NCI-H2107 treated with DMSO at 0.1 percent for 48 hours (cell line): ENCODE results near the gene PPM1B.
"Not testable (repeated sequence)": the region's sequence is repeated elsewhere in the genome, so short reads cannot be mapped to it uniquely, and the experiment has no call there.

ENCODE experiments used
- DNase-seq: peaks from one replicate; lab custom pipeline; 2025; ENCODE audit not compliant: unreplicated experiment; lab: John Stamatoyannopoulos, UW

Gene PPM1B

DNA sequence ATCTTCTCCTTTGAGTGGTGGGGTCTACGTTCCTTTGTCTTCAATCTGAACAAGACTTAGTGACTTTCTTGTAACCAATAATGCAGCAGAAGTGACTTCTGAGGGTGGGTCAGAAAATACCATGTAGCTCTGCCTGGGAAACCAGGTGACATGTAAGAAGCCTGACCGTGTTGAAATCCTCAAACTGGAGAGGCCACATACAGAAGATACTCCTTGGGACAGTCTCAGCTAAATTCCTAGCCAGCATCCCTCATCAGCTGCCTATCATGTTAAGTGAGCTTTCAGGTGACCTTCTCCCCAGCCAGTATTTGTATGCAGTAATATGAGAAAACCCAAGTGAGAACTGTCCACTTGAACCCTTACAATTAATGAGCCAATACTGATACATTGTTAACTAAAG is 27.0 kb downstream of the PPM1B start:
- no peak for DNase-seq

DNA sequence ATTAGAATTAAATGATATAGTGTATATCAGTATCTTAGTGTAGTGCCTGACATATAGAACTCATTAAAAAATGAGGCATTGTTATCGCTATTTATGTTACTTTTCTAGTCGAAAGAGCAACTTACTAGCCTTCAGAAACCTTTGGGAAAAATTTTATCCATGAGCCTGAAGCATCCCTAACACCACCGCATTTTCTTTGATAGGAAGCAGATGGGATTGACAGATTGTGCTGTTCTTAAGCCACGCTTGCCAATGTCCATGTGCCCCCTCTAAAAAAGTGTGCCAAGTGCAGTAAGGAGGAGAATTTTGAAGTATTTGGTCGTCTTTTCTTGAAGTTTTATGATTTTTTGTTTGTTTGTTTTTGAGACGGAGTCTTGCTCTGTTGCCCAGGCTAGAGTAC is 29.1 kb downstream of the PPM1B start:
- no peak for DNase-seq

DNA sequence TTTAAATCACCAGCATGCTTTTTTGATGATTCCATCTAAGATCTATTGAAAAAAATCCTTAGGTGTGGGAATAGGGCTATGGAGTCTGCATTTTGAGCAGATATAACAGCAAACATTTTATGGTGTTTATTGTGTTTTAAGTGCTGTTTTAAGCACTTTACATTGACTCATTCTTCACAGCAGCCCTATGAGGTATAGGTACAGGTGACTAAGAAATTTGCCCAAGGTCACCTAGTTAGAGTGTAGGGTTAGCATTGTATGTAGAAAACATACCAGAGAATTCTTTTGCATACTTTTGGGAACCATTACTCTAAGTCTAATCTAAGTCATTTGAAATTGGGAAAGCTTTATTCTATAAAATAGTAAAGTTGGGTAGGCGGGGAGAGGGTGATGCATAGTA is 31.3 kb downstream of the PPM1B start:
- no peak for DNase-seq

DNA sequence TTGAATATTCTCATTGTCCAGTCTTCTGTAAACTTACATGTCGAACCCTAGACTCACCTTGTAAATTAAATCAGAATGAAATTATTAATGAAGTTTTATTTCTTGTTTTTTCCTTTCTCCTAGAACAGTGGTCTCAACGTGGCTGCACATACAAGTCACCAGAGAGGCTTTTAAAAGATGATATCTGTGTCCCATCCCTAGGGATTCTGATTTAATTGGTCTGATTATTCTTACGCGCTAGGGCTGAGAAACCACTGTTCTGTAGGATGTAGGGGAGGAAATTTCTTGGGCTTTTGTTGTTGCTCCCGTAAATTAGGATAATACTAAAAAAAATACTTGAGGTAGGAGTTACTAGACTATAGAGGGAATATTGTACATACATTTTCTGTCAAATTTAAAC is 32.1 kb downstream of the PPM1B start:
- no peak for DNase-seq

DNA sequence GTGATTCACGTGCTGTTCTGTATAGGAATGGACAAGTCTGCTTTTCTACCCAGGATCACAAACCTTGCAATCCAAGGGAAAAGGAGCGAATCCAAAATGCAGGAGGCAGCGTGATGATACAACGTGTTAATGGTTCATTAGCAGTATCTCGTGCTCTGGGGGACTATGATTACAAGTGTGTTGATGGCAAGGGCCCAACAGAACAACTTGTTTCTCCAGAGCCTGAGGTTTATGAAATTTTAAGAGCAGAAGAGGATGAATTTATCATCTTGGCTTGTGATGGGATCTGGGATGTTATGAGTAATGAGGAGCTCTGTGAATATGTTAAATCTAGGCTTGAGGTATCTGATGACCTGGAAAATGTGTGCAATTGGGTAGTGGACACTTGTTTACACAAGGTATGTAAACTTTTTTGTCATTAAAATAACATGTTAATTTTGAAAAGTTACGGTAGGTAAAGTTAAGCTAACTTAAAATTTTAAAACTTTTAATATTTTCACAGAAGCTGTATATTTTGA is 33.0 kb downstream of the PPM1B start:
- no peak for DNase-seq

DNA sequence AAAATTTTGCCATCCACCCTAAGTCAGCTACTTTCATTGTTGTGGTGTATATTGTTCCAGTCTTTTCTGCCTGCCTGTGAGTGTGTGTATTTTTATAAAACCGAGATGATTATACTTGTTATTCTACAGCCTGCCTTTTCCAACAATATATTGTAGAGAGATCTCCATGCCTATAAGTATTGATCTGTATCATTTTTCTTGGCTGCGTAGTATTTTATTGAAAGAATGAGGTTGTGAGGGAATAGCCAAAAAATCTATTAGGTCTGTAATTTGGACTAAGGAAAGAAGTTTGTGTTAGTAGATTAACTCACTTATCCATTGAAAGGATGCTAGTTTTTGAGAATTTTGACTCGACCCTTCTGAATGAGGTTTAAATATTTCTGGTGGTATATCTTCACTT is 34.9 kb downstream of the PPM1B start:
- DNase-seq = no peak

DNA sequence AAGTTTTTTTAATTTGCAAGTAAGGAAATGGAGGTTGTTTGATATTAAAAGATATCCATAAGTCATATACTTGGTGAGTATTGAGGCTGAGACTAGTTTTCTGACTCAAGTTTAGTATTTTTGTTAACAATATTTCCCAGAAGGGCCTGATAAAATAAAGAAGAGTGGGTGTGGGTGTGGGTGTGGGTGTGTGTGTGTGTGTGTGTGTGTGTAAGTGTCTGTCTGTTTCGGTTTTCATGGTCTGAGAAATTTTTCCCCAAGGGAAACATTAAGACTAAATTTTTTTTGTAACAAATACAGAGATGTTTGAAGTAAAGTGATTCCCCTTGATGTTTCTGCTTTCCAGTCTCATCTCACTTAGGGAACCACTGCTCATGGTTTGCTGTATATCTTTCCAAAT is 36.5 kb downstream of the PPM1B start:
- no peak for DNase-seq

DNA sequence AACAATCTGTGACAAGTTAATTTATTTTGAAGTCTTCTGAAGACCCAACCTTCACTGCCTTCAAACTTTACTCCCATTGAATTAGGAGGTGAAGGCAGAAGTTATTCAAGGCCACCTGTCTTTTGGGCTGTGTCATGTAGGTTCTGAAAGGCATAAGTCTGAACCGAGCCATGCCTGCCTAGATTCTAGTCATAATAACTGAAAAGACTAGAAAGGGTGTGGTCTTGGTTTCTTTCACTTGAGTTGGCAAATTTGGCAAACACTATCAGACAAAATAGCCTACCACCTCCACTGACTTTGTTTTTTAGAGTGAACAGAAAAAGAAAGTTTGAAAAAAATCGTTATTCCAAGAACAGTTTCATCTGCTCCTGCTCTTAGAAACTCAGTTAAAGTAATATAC is 38.4 kb downstream of the PPM1B start:
- DNase-seq = no peak

DNA sequence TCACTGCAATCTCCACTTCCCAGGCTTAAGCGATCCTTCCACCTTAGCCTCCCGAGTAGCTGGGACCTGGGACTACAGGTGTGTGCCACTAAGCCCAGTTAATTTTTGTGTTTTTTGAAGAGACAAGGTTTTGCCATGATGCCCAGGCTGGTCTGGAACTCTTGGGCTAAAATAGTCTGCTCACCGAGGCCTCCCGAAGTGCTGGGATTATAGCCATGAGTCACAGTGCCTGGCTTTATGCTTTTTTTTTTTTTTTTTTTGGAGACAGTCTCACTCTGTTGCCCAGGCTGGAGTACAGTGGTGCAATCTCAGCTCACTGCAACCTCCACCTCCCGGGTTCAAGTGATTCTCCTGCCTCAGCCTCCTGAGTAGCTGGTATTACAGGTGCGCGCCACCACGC is 39.0 kb downstream of the PPM1B start:
- not testable (repeated sequence) for DNase-seq

DNA sequence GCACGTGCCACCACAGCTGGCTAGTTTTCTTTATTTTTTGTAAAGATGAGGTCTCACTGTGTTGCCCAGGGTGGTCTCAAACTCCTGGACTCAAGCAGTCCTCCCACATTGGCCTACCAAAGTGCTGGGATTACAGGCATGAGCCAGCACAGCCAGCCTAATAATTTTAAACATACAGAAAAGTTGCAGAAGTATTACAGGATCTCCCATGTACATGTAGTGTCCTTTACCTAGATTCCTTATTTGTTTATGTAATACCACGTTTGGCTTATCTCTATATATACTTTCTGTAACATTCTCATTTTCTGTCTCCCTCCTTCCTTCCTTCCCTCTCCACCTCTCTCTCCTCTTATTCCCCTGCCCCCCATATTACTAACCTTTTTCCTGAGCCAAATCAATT is 41.7 kb downstream of the PPM1B start:
- no peak for DNase-seq

DNA sequence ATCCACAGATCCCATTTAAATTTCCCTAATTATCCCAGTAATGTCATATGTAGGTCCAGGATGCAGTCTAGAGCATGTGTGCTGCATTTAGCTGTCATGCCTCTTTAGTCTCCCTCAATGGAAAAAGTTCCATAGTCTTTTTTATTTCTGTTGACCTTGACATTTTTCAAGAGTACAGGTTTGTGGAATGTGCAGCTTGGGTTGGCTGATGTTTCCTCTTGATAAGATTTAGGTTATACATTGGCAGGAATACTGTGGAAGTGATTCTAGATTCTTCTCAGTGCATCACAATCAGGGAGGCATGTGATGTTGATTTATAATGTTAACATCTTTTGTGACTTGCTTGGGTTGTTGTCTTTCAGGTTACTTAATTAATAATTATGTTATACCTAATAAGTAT is 42.5 kb downstream of the PPM1B start:
- DNase-seq = no peak

DNA sequence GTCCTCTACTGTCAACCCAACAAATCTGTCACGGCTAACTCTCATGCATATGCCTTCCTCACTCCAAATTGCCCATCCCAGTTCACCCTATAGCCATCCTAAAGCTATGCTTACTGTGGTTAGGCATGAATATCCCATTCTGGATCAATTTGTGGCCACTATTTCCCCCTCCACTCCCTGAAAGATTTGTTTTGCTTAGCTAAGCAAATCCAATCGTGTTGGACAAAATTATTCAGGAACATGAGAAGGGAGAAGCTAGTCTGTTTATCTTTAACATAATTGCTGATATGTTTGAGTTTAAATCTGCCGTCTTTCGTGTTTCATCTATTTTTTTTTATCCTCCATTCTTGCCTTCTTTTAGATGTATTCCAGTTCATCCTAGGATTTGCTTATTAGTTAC is 43.6 kb downstream of the PPM1B start:
- no peak for DNase-seq

DNA sequence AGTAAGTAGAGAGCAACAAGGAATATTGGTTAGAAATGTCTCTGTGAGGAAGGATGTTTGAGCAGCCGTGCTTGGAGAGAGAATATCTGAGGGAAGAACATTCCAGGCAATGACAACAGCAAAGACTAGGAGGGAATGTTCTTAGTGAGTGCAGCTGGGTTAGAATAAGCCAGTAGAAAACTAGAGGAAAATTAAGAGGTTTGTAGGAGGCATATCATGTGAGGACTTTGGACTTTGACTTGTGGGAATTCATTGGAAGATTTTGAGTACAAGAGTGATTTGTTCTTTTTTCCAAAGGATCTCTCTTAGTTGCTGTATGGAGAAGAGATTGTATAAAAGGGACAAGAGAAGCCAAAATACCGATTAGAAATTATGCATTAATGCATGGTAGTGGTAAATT is 47.2 kb downstream of the PPM1B start:
- no peak for DNase-seq

DNA sequence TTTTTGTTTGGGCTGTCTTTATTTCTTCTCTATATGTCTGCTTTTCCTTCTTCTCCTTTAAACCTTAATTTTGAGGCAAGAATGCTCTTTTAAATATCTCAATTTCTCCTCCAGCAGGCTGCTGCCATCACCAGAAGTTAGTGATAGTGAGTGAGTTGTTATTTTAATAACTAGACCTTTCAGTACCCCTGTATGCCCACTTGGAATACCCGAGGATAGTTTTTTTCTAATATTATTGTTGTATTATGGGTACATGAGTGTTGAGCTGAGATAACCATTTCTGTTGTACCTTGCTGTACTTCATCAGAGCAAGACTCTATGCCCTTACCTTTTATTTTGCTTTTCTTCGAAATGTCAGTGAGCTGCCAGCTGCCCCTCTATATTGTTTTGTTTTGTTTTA is 50.1 kb downstream of the PPM1B start:
- DNase-seq = no peak

DNA sequence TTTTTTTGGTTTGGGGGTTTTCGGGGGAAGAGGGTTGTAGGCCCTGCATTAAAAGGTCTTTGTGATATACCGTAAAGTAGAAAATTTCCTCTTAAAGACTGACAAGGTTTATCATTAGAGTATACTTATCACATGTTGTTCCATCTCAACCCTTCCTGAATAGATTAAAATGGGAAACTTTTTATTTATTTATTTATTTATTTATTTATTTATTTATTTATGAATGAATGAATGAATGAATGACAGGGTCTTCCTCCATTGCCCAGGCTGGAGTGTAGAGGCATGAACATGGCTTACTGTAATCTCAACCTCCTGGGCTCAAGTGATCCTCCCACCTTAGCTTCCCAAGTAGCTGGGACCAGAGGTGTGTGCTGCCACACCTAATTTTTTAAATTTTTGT is 58.1 kb downstream of the PPM1B start:
- no peak for DNase-seq

DNA sequence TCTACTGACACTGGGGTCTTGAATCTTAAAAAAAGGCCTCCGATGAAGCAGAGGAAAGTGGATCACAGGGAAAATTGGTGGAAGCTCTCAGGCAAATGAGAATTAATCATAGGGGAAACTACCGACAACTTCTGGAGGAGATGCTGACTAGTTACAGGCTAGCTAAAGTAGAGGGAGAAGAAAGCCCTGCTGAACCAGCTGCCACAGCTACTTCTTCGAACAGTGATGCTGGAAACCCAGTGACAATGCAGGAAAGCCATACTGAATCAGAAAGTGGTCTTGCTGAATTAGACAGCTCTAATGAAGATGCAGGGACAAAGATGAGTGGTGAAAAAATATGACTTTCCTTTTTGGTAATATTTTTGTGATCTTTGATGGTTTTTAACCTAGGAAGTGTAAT is 61.7 kb downstream of the PPM1B start:
- DNase-seq = no peak

DNA sequence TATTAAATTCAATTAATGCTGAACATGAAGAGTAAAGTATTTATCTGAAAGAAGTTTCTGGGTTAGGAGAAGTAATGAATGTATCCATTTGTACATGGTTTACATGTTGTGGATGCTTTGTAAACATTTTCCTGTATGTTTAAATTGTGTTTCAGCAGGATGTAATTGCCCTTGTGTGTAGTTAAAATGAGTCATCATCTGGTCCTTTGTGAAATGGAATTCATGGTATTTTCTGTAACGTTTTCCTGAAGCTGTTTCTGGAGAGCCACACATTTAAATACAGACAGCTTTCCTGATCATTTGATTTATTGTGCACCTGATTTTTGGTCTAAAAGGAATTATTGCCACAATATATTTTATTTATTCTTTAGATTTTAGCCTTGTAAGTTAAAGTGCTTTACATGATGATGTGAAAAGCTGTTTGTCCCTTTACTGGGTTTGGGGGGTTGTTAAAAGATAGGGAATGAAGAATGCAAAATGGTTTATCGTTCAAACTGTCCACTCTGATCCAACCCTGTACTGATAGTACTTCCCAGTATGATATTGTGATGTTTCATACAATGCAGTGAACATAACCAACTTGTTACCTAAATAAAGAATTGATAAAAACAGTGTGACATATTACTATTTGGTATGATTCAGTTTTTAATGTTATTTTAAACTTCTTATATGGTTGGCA is 64.9 kb downstream of the PPM1B start:
- no peak for DNase-seq

DNA sequence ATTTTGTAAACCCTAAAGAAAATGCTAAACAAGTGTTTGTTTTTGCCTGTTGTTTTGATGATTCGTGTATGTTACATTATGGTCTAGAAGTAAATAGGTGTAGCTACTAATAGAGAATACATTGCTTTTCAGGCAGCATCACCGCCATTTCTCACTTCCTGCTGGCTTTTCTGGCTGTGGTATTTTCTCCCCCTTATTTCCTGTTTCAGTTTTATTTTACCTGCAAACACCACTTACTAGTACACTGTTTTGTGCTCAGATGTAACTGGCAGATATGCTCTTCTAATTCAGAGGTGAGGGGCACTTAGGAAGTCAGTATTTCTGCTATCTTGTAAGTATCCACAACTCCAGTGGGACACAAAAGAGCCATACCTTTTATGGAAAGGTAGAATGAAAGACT is 68.5 kb downstream of the PPM1B start:
- DNase-seq = no peak

DNA sequence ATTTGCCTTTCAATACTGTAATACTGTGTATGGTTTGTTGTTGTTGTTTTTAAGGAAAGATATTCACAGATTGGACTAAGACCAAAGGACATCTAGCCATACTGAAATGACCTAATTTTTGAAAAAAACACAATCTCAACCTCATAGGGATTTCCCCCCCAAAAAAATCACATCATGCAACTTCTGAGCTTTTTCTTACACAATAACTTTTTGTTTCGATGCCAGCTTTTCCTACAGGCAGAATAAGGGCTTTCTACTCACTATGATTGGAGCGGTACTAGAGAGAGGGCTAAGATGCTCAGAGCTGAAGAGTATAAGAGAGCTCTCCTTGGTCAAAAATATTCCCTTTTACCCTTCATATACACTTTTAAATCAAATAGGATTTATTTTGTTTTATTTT is 74.2 kb downstream of the PPM1B start:
- no peak for DNase-seq

DNA sequence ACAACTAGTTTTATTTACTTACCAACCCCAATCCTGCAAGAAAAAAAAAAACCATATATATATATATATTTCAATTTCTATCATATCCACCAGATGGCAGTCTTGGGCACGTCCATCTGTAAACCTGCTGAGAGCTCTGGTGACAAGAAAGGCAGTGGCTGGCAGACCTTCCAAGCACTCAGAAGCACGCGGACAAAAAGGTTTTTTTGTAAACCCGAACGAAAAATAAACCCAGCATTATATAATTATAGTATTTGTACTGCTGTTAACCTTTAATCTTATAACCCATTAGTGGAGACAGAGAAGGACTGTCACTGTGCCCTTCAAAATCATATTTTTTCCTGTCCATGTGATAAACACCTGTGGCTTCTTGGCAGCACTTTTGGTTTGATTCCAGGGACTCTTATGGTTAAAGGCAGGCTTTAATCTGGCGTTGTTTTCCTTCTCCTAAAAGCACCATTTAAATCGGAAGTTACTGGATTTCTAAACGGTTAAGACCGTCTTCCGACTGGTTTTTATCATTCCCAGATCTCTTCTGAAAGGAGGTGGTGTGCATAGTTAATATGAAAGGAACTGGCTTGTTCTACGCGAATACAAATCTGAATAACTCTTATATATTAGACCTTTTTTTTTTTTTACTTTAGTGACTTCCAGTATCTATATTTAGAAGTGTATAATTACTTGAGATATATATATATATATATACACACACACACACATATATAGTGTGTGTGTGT is 75.6 kb downstream of the PPM1B start:
- peak; percentile 98 for DNase-seq

DNA sequence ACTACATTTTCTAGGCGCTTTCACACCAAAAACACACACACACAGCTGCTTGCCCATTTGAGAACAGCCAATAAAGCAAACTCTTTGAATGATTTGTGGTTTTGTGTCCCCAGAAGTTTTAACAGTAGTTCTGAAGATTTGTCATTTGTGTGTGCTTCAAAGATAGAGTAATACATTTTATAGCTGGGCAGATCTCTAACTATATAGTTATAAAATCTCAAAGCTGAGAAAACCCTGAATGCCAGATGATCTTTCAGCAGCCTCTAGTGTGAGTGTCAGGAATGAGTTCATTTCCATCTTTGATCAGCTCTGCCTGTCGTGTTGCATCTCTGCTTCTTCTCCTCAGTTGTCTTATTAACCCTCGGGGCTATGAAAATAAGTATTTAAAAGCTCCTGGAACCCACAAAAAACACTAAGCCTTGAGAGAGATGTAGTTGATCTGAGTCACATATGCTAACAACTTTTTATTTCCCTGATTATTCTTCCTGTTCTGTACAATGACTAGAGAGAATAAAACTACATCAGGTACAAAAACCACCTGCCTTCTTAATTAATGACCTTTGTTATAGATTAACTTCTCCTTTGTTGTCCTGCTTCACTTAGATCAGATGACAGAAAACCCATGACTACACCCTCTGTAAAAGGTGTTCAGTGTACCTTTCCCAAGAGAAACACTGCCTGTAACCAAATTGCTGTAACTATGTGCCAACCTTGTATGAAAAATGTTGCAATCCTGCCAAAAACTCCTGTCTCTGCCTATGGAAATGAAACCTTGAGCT is 76.6 kb downstream of the PPM1B start:
- peak; percentile 77 for DNase-seq

DNA sequence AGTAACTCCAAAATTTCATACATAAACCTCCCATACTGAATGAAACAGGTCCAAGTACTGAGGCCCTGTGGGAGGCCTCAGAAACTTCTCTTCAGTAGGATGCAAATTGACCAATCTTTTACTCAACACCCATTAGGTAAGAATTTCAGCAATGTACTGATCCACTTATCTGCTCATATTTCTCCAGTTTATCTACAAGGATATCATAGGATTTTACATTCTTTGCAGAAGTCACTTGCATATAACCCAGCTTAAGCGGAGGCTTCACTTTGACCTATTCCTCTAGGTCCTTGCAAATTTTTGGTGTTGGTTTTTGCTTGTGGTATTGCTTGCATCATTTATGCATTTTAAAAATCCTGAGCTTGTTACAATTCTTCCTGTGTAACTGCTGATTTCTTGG is 77.8 kb downstream of the PPM1B start:
- no peak for DNase-seq
